IPS-18a (cell line): ENCODE measurements around the gene PIEZO1.

Experiments used
- H3K27ac ChIP-seq: one replicate; pipeline ENCODE4 v1.5.1; 2013; ENCODE audit warnings: low read length
- H3K27me3 ChIP-seq: one replicate; pipeline ENCODE4 v1.6.1; 2013; ENCODE audit warnings: mild to moderate bottlenecking, low read length; ENCODE audit not compliant: control insufficient read depth, insufficient read depth
- H3K36me3 ChIP-seq: one replicate; pipeline ENCODE4 v1.6.1; 2013; ENCODE audit warnings: low read depth, low read length; ENCODE audit not compliant: control insufficient read depth
- H3K4me1 ChIP-seq: one replicate; pipeline ENCODE4 v1.6.1; 2013; ENCODE audit warnings: low read depth, low read length; ENCODE audit not compliant: control insufficient read depth
- H3K4me3 ChIP-seq: one replicate; pipeline ENCODE4 v1.5.1; 2013; ENCODE audit warnings: low read length
- H3K9ac ChIP-seq: one replicate; pipeline ENCODE4 v1.6.1; 2013; ENCODE audit warnings: mild to moderate bottlenecking, low read length, moderate library complexity
- H3K9me3 ChIP-seq: one replicate; pipeline ENCODE4 v1.6.1; 2013; ENCODE audit warnings: low read depth, low read length; ENCODE audit not compliant: control insufficient read depth

Gene PIEZO1

DNA sequence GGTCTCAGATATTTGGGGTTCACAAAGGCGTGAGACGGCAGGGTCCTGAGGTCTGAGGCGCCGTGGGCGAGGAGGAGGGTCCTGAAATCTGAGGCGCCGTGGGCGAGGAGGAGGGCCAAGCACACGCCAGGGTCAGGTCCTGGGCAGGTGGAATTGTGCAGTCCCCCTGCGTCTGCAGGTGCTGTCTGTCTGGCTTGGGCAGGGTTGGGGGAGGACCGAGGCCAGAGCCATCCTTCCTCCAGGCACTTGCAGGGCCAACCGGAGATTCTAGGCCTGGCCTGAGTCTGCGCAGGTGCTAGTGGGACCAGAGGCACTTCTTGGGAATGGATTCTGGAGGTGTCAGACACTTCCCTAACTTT, 29.1 kb upstream of the PIEZO1 start:
- no peak overlapping the region for H3K27ac ChIP-seq
- no peak overlapping the region for H3K4me3 ChIP-seq
- peaks cover 7% of the 10 kb centered on the region for H3K4me1 ChIP-seq
- no peak overlapping the region for H3K9ac ChIP-seq
- H3K27me3 ChIP-seq = no peaks in the 10 kb centered on the region
- no peaks in the 10 kb centered on the region for H3K9me3 ChIP-seq
- H3K36me3 ChIP-seq = peaks cover 9% of the 10 kb centered on the region

DNA sequence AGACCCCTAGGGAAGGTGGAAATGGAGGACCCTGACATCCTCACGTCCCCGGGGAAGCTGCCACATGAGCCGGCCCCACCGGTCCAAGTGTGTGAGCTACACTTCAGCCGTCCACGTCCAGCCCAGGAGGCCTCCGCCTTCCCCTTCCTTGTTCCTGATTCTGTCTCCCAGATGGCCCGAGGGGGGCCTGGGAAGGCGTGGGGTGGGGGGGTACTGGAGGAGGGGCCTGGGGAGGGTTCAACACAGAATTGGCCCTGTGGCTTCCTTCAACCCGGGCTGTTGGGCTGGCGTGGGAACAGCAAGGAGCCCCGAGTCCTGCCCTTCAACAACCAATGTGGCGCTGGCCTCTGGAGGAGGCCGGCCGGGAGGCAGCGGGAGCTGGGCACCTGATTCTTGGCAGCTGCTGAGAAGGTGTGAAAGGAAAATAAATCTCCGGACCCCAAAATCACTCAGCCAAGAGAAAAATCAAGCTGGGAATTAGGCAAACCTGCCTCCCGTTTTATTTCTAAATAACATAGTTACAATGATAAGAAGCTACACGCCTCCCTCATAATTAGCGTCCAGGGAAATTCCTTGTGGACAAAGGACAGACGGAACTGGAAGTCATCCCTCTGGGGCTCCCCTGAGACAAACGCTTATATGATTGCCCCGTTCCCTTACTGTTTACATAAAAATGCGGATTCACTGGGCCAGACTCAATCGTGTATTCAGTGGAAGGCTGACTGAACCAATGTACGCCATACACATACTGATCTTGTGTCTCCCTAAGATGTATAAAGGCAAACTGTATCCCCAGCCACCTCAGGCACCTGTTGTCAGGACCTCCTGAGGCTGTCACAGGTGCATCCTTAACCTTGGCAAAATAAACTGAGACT, 28.5 kb upstream of the PIEZO1 start:
- H3K36me3 ChIP-seq = peaks cover 15% of the 10 kb centered on the region
- H3K4me3 ChIP-seq = no peak overlapping the region
- peaks cover 7% of the 10 kb centered on the region for H3K4me1 ChIP-seq
- H3K9me3 ChIP-seq = no peaks in the 10 kb centered on the region
- H3K9ac ChIP-seq = no peak overlapping the region
- no peak overlapping the region for H3K27ac ChIP-seq
- no peaks in the 10 kb centered on the region for H3K27me3 ChIP-seq

DNA sequence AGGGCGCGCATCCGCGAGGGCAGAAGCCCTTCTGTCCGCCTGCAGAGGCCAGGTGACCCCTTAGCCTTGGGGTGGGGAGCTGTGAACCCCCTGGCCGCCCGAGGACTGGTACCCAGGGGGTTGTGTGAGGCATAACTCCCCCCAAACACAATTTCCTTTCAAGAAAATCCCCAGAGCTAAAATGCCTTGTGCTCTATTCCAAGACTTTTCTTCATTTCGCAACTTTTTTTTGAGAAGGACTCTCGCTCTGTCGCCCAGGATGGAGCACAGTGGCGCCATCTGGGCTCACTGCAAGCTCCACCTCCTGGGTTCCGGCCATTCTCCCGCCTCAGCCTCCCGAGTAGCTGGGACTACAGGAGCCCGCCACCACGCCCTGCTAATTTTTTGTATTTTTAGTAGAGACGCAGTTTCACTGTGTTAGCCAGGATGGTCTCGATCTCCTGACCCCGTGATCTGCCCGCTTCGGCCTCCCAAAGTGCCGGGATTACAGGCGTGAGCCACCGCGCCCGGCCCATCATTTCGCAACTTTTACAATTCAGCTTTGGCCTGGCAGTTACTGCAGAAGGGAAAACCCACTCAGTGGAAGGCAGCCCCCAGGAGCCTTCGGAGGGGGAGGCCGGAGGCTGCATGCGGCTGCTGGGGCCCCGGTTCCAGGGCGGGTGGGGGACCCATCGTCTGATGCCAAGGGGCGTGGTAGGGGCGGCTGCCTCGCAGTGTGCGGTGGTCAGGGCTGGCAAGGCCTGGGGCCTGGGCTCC, 27.7 kb upstream of the PIEZO1 start:
- H3K4me3 ChIP-seq = peak overlapping the region; percentile 87

DNA sequence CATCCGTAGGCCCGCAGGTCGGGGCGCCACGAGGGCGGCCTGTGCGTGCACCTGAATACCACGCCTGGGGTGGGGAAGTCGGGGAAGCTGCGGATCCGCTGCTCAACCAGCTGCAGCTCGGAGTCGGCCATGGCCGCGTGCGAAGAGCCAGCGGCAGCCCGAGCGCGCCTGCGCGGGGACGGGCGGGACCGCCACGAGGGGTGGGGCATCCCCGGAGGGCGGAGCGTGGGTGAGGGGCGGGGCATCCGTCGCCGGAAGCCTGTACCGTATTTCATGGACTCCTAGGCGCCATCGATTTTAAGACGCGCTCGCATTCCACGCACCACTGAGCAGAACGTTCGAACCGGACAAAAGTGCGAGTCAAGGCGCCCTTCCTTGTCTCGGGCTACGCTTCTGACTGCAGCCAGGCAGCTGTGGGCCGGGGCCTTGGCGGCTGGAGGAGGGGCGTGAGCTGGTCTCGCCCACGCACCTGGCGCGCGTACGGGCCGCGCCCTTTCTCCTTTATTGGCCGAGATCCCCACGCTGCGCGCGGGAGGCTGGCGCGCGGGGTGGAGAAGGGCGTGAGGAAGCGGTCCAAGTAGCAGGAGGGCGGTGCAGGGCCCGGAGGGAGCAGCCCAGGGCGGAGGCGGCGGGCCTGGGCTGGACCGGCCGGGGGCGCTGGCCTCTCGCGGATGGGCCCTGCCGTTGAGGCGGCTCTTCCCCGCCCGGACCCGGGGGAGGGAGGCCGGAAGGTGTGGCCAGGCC, 26.9 kb upstream of the PIEZO1 start, which contains the start of gene APRT:
Gene APRT (minus strand): TSS at position 160 of the 744 bp plus-strand sequence. CDS start 29 bp downstream, at position 131.
- no peaks in the 10 kb centered on the region for H3K9me3 ChIP-seq
- H3K4me1 ChIP-seq = peaks cover 7% of the 10 kb centered on the region
- no peaks in the 10 kb centered on the region for H3K27me3 ChIP-seq
- peak within 1 kb of the TSS; percentile 88 for H3K27ac ChIP-seq
- H3K4me3 ChIP-seq = peak within 1 kb of the TSS; percentile 87
- H3K9ac ChIP-seq = peak within 1 kb of the TSS; percentile 93
- peaks cover 31% of the 10 kb centered on the region for H3K36me3 ChIP-seq

More for the DNA sequence above, 27.7 kb upstream of the PIEZO1 start:
- Histone ChIP-seq H3K36me3 (peaks cover 24% of the 10 kb centered on the region), H3K9ac (peak overlapping the region; percentile 93), H3K27ac (peak overlapping the region; percentile 88), H3K27me3 (no peaks in the 10 kb centered on the region), H3K4me1 (peaks cover 7% of the 10 kb centered on the region), H3K9me3 (no peaks in the 10 kb centered on the region)

DNA sequence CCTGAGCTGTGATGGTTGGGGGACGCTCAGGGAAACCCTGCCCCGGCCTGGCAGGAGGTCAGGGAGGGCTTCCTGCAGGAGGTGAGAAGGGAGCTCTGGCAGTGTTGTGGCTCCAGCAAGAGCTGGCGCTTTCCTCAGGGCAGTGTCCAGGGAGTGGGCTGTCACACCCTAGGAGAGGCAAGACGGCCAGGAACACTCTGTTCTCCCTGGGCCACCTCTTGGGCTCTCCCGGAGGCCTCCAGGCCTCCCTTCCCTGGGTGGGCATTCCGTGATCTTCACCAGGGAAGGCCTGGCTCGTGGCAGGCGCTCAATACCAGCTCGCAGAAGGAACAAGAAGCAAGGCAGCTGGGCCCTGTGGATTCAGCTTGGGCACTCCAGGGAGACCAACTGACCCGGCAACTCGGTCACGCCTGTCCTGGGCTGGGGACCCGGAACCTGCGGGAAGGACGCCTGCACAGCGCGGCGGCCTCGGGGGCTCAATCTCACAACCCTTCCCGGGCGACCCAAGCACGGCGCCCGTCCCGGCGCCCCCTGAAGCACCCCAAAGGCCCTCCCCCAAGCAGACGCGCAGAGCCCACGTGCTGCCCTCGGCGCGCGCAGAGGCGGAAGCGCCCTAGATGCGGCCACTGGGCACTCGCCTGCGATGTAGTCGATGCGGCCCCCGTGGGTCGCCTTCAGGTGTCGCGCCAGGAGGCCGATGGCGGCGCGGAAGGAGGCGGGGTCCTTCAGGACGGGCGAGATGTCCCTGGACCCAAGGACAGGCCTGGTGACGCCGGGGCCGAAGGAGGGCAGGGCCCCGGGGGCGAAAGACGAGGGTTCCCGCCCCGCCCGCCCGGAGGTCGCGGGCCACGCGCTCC, 26.1 kb upstream of the PIEZO1 start:
- Histone ChIP-seq H3K27ac (peak overlapping the region; percentile 39), H3K4me3 (peak overlapping the region; percentile 87), H3K27me3 (no peaks in the 10 kb centered on the region), H3K36me3 (peaks cover 39% of the 10 kb centered on the region), H3K9ac (peak overlapping the region; percentile 93), H3K4me1 (peaks cover 7% of the 10 kb centered on the region), H3K9me3 (no peaks in the 10 kb centered on the region)

DNA sequence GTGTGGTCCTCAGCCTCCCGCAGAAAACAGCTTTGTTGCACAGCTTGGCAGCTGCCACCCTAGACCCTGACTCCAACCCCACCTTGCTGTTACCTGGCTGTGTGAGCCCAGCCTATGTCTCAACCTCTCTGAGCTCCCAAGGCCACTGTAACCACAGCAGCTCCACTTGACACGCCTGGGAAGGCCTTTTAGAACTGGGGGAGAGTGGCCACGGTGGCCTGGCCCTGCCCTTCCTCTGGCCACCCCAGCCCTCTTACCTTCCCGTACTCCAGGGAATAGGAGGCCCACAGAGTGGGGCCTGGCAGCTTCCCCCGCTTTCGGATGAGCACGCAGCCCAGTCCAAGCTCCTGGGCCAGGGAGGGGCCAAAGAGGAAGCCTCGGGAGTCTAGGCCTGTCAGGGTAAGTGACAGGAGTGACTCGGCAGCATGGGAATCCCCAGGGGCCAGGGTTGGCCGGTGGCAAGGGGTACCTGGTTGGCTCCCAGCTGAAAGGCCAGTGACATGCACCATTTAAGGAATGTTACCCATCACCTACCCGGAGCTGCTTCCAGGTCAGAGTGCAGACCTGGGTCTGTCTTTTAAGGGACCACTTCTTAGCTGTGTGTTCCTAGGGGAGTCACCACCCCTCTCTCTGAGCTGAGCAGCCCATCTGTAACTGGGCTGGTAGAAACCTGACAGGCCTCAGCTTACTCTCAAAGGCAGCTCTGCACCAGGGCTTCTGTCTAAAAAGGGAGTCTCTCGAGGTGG, 25.3 kb upstream of the PIEZO1 start:
- H3K36me3 ChIP-seq = peaks cover 47% of the 10 kb centered on the region
- no peaks in the 10 kb centered on the region for H3K27me3 ChIP-seq
- H3K9ac ChIP-seq = peak overlapping the region; percentile 93
- peaks cover 7% of the 10 kb centered on the region for H3K4me1 ChIP-seq
- peak overlapping the region; percentile 87 for H3K4me3 ChIP-seq
- H3K9me3 ChIP-seq = no peaks in the 10 kb centered on the region
- no peak overlapping the region for H3K27ac ChIP-seq

DNA sequence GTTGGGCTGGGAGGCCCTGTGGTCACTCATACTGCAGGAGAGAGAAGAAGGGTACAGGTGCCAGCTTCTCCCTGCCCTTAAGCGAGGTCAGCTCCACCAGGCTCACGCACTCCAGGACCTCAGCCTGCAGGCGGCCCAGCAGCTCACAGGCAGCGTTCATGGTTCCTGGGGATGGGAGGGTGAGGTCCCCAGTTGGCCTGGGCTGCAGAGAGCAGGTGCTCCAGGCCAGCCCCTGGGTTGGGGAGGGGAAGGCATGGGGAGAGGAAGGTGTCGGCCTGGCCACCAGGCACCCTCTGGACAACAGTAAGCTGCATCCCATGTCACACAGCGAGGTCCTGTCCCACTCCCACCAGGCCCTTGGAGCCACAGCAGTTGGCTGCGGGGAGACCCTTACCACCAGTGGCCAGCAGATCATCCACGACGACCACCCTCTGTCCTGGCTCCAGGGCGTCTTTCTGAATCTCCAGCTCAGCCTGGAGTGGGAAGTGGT, 24.7 kb upstream of the PIEZO1 start:
- no peak overlapping the region for H3K4me3 ChIP-seq
- H3K36me3 ChIP-seq = peaks cover 53% of the 10 kb centered on the region
- no peak overlapping the region for H3K9ac ChIP-seq
- H3K27me3 ChIP-seq = no peaks in the 10 kb centered on the region
- no peak overlapping the region for H3K27ac ChIP-seq
- H3K9me3 ChIP-seq = no peaks in the 10 kb centered on the region
- H3K4me1 ChIP-seq = peaks cover 9% of the 10 kb centered on the region

DNA sequence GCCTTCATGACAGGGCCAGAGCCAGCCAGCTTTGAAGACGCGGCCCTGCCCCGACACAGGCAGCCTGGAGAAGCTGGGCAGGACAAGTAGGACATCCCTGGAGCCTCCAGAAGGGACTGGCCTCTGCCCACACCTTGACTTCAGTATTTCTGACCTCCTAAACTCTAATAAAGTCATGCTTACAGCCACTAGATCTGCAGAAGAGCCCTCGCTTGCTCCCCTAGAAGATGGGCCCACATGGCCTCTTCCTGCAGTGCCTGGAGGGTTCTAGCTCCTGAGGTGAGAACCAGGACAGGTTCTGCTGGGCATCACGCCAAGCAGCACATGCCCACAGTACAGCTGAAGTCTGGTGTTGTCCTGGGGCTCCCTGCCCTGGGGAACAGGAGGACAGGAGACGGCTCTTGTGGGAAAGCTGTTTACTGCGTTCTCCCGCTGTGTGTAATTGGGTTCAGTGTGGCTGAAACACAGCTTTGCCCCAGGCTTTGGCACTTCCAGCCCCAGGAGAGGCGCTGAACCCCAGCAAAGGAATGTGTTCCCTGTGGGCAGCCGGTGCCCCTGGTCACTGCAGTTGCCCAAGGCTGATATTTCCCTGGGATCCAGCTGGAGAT, 24.2 kb upstream of the PIEZO1 start:
- no peak overlapping the region for H3K27ac ChIP-seq

DNA sequence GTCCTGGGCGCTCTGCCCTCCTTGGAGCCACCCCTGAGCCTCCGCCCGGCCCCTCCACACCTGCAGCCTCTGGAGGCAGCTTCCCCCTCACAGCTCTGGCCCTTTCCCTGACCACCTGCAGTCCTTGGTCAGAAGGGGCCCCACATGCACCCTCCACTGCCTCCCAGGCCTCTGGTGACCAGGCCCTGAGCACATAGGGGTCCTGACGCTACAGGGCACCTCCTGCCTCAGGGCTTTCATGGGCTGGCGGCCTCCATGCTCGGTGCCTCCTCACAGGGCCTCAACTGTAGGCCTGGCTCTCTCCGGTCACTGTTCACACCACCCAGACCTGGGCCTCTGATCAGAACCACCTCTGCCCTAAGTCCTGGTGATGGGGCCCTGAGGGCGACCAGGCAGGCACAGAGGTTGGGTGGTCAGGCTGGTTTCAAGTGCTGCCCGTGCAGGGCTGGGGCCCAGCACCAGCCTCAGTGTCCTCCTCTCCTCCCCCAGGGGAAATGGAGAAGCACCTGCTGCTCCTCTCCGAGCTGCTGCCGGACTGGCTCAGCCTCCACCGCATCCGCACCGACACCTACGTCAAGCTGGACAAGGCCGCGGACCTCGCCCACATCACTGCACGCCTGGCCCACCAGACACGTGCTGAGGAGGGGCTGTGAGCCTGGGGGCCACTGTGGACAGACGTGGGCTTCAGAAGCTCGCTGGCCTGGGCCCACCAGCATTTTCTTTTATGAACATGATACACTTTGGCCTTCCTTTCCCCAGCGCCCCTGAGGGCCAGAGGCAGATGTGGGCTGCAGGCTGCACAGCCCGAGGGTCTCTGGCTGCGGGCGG, 22.8 kb upstream of the PIEZO1 start:
- peaks cover 53% of the 10 kb centered on the region for H3K36me3 ChIP-seq
- no peak overlapping the region for H3K4me3 ChIP-seq
- H3K4me1 ChIP-seq = peaks cover 11% of the 10 kb centered on the region
- no peak overlapping the region for H3K9ac ChIP-seq
- H3K27me3 ChIP-seq = no peaks in the 10 kb centered on the region
- no peak overlapping the region for H3K27ac ChIP-seq
- no peaks in the 10 kb centered on the region for H3K9me3 ChIP-seq

More for the DNA sequence above, 24.2 kb upstream of the PIEZO1 start:
- Histone ChIP-seq H3K4me1 (peaks cover 11% of the 10 kb centered on the region), H3K9ac (no peak overlapping the region), H3K27me3 (no peaks in the 10 kb centered on the region), H3K36me3 (peaks cover 53% of the 10 kb centered on the region), H3K9me3 (no peaks in the 10 kb centered on the region), H3K4me3 (no peak overlapping the region)
